Activated T-cell treated with anti-CD3 and anti-CD28 coated beads, Interleukin-2, amount 50 U/mL, for 48 hours (primary cell): ENCODE data around the gene SRSF10.

Experiments used
- DNase-seq, 2 experiments: peaks; one replicate each; pipeline ENCODE4 v3.0.0-alpha.2; 2020

The SRSF10 gene

DNA sequence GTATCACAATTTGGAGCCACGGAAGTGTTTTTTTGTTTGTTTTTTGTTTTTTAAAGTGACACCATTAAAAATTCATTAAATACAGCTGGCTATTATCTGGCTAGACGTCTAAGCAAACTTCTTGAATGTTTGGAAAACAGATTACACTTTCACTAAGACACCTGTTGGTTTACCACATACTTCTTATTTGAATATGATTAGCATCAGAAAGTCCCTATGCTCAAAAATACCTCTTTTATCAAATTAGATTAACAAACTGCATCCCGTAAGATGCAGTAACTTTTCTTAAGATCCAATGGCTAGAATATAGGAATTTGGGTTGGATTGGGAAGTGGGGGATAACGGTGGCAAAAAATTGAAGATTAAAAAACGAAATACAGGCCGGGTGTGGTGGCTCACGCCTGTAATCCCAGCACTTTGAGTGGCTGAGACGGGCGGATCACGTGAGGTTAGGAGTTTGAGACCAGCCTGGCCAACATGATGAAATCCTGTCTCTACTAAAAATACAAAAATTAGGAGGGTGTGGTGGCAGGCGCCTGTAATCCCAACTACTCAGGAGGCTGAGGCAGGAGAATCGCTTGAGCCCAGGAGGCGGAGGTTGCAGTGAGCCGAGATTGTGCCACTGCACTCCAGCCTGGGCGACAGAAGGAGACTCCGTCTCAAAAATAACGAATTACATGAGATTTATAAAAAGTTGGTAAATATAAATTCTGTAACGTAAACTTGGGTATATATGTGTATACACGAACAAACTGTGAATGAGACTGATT, 21.9 kb downstream of the SRSF10 start:
- peak in 1 of 2 experiments; percentile 29 for DNase-seq

DNA sequence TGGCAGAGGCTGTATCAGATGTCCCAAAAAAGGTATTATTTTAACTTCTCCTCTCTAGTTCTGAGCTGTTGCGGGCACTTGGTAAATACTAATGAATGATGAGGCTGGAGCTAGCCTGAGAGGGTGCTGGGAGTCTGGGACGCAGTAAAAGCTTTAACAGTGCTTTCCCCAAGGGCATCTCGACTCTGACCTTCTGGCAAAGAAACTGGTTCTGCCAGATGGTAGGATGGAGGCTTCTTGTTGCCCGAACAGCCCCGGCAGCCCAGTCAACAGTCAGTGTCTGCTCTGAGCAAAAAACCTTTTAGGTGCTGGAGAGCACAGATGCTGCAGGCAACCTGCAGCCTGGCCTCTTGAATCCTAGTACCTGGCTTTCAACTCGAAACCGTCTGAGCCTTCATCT, 23.0 kb downstream of the SRSF10 start:
- DNase-seq: no peak

DNA sequence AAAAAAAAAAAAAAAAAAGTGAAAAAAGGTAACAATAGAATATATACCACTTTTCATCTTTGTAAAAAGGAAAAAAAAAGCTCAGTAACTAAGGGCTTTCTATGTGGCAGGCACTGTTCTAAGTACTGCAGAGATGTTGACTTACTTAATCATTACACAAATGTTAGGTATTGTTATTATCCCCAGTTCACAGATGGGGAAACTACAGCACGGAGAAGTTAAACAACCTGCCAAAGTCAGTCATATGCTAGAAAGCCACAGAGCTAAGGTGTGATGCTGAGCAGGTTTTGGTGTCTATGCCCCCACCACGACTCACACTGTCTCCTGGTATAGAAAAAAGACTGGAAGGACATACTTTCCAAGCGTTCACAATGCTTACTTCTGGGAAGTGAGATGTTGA, 27.1 kb downstream of the SRSF10 start:
- no peak for DNase-seq

DNA sequence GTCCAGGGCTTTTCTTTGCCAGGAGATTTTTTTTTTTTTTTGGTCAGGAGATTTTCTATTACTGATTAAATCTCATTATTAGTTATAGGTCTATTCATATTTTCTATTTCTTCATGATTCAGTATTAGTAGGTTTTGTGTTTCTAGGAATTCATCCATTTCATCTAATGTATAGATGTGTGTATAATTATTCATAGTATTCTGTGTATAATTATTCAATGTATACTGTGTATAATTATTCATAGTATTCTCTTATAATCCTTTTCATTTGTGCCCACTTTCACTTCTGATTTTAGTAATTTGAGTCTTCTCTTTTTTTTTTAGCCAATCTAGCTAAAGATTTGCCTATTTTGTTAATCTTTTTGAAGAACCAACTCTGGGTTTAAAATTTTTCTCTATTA, 32.8 kb downstream of the SRSF10 start:
- DNase-seq: no peak

DNA sequence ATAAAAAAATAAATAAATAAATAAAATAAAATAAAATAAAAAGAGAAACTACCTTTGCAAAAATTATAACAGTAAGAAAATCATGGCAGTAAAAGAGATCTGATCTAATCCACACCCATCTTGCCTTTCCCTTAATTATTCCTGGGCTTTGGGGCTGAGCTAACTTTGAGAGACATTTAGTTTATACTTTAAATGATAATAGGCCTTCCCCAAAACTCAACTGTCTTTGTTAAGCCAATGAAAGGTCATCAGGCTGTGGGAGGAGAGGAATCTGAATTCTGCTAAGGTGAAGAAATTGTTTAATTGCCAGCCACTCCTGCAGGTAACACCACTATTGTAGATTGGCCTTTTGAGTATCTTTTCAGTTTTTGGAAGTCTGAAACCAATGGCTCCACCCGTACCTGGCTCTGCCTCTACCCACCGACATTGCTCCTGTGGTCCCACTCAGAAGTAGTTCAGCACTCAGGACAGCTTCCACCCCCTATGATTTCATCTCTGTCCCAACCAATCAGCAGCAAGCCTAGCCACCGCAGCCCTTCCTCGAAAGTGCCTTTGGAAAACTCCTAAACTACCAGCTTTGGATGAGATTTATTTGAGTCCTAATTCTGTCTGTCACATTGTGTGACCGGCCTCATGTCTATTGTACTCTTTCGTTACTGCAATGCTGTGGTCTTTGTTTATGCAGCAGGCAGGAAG, 43.5 kb downstream of the SRSF10 start:
- no peak for DNase-seq

DNA sequence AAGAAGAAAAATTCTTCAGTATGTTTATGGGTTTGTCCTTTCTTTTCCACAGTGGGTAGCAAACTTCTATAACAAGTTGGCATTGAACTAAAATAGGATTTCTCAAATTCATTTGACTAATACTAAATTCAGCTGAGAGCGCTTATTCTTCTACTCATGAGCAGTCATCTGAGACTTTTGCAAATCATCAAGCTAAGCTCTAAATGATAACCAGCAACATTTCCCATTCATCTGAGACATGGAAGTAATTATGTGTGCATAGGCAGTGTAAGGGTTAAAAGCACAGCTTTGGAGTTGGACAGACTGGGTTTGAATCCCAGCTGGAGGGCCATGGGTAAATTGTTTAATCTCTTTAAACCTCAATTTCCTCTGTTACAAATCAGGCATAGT, 48.6 kb downstream of the SRSF10 start:
- no peak for DNase-seq

DNA sequence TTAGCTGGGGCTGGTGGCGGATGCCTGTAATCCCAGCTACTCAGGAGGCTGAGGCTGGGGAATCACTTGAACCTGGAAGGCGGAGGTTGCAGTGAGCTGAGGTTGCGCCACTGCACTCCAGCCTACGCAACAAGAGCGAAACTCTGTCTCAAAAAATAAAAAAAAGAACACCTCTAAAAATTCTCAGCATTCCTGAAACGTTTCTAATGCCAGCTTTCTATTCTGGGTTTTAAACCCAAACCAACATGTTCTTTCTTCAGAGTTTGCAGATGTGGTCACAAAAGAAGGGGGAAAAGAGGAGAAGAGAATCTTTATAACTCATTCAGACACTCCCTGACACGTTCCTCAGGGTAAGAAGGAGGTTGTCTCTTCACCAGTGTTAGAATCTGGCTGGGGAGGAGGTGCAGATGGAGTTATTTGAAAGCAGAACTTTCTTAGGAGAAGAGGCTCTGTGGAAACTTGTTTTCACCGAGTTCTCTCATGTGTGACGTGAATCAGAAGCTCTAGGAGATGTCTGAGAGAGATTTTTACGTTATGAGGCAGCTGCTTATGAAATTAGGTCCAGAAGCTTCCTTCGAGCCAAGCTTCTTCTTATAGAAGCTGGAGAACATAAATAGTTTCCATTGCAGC, 49.2 kb downstream of the SRSF10 start:
- no peak for DNase-seq

DNA sequence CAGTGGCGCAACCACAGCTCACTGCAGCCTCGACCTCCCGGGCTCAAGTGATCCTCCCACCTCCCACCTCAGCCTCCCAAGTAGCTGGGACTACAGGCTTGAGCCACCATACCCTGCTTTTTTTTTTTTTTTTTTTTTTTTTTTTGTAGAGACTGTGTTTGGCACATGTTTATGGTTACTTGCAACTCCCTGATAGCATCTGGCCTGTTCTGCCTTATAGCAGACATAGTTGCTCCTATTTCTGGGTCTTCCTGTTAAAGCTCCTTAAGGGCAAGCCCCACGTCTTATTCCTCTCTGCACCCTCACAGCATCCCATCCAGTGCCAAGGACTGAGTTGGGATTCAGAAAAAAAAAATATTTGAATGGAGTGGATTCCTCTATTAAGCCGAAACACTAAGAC, 49.9 kb downstream of the SRSF10 start:
- DNase-seq: no peak

DNA sequence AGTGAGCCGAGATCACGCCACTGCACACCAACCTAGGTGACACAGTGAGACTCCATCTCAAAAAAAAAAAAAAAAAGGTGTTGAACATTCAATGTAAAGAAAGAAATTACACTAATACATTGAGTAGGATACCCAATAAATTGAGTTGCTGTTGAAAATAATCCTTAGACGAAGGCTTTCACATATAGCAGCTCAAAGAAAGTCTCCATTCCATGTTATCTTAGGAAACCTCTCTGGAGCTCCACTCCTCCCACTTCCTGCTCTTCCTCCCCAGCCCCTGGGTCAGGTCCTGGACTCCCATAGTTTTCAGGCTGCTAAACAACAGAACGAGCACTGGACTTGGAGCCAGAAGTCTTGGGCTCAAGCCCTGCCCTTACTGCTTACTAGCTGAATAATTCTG, 51.3 kb downstream of the SRSF10 start:
- no peak for DNase-seq

DNA sequence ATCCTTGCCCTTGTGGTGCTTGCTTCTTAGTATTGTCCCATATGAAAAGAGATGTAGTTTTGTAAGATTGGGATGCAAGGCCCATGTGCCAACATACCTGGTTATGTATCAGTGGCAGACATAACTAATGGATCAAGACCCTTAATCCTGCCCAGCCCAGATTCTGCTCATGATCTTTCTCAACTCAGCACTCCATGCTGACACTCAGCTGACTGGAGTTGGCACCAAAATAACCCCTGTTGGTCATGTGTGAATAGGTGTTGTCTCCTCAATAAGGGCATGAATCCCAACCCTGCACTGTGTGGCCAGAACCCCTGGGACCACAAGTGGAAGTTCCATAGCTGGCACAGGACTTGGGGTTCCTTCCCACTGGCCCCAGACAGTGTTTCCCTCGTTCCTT, 53.0 kb downstream of the SRSF10 start:
- DNase-seq: no peak

DNA sequence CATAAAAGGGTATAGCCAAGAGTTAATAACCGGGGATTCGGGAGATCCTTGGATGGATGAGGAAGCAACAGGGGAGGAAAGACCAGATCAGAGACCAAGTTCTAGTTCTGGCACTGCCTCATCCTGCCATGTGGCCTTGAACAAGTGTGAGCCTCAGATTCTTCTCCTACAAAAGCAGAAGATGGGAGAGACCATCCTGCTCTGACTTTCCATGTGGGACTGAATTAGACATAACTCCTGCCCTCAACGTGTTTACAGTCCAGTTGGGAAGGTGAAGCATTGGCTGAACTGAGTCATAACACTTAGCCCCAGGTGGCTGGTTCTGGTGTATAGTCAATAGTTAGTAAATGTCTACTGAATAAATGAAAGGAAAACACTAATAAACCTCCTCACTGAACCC, 54.8 kb downstream of the SRSF10 start:
- DNase-seq: no peak

DNA sequence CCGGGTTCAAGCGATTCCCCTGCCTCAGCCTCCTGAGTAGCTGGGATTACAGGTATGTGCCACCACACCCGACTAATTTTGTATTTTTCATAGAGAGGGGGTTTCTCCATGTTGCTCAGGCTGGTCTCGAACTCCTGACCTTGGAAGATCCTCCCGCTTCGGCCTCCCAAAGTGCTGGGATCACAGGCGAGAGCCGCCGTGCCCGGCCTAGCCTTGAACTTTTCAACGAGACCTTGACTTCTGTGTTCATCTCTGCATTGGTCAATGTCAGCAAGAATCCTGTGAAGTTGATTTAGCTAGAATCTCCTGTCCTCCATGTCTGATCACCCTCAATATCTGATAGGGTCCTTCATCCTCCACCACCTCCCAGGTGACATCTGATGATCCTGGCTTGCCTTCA, 55.5 kb downstream of the SRSF10 start:
- DNase-seq: no peak

DNA sequence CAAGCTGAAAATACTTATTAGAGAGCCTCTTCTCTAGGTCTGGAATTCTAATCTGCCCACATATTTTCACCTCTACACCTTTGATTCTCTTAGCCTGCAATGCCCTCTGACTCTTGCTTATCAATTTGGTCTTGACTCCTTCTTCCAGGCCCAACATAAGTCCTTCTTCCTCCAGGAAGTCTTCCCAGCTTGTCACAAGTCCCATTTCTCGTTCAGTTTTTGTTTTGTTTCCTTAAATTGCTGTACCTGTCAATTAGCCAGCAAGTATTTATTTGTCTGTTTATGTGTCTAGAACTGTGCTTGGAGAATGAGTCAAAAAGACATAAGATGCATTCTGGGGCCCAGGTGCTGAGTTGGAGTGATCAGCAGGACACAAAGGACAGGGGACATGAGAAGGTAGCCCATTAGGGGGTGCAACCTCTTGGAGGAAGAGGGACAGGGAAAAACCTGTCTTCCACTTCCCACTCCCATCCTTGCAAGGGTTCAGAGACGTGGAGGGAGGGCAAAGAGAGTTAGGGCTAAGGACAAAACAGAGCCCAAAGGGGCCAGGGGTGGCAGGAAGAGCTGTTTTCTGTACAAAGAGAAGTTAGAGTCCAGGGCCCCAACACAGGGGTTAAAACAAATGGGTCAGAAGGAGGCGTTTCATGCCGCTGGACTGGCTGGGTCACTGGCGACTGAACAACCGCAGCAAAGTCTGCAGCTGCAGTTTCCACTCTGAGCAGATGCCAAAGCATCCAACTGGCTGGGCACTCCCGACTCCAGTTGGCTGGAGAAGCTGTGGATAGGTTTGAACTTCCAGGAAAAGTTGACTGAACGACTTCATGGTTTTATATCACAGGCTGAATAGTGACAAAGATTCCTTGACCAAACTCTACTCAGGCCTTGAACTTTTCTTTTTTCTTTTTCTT, 56.3 kb downstream of the SRSF10 start:
- no peak for DNase-seq

DNA sequence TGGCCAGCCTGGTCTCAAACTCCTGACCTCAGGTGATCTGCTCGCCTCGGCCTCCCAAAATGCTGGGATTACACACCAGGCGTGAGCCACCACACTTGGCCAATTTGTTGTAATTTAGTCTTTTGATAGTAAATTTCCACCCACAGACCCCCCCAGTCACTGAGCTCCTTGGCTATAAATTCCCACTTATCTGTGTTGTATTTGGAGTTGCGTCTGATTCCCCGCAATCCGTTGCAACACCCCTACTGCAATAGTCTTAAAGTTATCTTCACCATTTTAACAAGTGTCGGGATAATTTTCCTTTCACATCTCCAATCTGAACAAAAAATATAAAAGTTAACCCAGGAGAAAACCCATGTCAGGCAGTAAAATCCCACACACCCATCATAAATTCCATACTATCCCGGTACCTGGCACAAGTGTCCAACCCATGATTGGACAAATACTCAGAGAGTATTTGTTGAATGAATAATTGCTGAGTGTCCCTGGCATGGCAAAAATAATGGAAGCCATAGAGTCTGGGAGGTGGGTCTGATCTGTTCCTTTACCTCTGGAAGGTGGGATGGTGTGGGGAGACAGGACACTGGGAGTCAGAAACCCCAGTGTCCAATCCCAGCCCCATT, 57.7 kb downstream of the SRSF10 start:
- DNase-seq: no peak

DNA sequence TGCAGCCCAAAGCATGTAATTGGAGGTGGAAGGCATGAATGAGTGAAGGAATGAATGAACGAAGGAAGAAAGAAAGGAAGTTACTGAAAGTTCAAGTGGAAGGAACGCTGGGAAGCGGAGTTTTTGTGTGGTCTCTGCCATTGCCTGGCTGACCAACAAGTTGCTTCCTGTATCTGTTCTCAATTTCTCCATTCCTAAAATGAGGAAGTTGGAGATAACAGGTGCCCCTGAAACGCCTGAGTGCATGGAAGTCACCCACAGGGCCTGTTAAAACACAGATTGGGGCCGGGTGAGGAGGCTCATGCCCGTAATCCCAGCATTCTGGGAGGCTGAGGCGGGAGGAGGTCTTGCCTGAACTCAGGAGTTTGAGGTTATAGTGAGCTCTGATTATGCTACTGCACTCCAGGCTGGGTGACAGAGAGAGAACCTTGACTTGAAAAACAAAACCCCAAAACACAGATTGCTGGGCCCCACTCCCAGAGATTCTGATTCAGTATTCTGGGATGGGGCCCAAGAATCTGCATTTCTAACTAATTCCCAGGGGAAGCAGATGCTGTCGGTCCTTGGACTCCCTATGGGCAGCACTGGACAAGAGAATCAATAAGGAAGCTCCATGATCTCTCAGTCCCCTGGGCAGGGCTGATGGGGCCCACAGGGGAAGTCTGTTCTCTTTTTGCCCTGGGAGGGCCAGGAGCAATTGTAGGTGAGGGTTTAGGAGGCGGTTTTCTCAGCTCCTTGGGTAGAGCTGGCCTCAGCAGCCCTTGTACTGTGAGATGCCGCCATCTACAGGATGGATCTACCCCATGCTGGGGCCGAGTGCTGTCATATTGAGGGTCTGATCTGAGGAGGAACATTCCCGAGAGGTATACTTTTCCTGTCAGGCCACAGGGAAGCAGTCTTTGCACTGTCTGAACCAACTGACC, 63.7 kb downstream of the SRSF10 start:
- peak; percentile 62 to 70 for DNase-seq

DNA sequence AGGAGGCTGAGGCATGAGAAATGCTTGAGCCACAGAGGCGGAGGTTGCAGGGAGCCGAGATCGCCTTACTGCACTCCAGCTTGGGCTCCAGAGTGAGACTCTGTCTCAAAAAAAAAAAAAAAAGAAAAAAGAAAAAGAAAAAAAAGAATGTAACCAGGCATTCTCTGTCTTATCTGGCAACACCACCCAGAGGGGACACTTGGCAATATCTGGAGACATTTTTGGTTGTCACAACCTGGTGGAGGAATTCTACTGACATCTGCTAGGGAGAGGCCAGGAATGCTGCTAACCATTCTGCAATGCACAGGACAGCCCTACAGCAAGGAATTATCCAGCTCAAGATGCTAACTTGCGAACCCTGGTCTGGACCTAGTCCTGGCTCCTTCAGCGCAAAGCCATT, 64.7 kb downstream of the SRSF10 start:
- no peak for DNase-seq

DNA sequence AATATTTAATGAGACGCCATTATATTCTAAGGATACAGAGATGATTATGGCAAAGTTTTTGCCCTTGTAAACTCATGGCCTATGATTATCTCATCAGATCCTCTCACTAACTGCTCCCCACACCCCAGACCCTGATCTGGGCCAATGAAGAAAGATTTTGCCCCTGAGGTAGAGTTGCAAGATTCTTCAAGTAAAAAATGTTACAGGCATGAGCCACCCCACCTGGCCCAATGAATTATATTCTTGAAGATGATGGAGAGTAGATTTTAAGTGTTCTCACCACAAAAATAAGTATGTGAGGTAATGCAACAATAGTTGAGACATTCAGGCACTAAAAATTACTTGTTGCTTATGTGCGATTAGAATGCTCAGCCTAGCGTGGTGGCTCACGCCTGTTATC, 65.2 kb downstream of the SRSF10 start:
- DNase-seq: no peak
